HFFc6 (cell line): Measurements from ENCODE around the gene PAEP. TPM values are rescaled to one million over a fixed set of nuclear protein-coding genes. Genes with fewer than 3 reads are reported as not detected.

ENCODE experiments used
- DNase-seq: peaks from one replicate; pipeline ENCODE4 v3.0.0-alpha.2; 2018
- H3K27ac Mint-ChIP-seq: 2 replicates; pipeline ENCODE4 v1.8.0; 2020; ENCODE audit warnings: mild to moderate bottlenecking, mixed read lengths
- H3K27me3 Mint-ChIP-seq: 2 replicates; pipeline ENCODE4 v1.8.0; 2021; ENCODE audit warnings: mild to moderate bottlenecking, moderate library complexity, mixed read lengths; ENCODE audit not compliant: insufficient read depth
- H3K36me3 Mint-ChIP-seq: 2 replicates; pipeline ENCODE4 v1.8.0; 2021; ENCODE audit warnings: low read depth, mixed read lengths
- H3K4me1 Mint-ChIP-seq: 2 replicates; pipeline ENCODE4 v1.8.0; 2020; ENCODE audit warnings: low read depth, mixed read lengths
- H3K4me3 Mint-ChIP-seq: 2 replicates; pipeline ENCODE4 v1.8.0; 2020; ENCODE audit warnings: mild to moderate bottlenecking, moderate library complexity, mixed read lengths
- H3K9me3 Mint-ChIP-seq: 2 replicates; pipeline ENCODE4 v1.8.0; 2020; ENCODE audit warnings: mild to moderate bottlenecking, mixed read lengths
- total RNA-seq, 6 experiments: library from RNA; stranded (reverse); fragmentation: NEBNext Ultra II Directional; extraction: Animal tissue kit (Norgen Biotek cat#: 25700); gene quantifications; 2 replicates in 1 of 6; 3 replicates in 5 of 6; pipeline ENCODE4 v1.2.3, GENCODE V29; 2021
- TF ChIP-seq, protein P1 (sequence below): fragments of 200-600 bp; sonication (generic); IDR thresholded peaks from 2 replicates; pipeline ENCODE4 v1.5.0; 2021; ENCODE audit warnings: antibody characterized with exemption, mild to moderate bottlenecking

The PAEP gene
- total RNA-seq, 6 experiments from 2014 or later = not detected

DNA sequence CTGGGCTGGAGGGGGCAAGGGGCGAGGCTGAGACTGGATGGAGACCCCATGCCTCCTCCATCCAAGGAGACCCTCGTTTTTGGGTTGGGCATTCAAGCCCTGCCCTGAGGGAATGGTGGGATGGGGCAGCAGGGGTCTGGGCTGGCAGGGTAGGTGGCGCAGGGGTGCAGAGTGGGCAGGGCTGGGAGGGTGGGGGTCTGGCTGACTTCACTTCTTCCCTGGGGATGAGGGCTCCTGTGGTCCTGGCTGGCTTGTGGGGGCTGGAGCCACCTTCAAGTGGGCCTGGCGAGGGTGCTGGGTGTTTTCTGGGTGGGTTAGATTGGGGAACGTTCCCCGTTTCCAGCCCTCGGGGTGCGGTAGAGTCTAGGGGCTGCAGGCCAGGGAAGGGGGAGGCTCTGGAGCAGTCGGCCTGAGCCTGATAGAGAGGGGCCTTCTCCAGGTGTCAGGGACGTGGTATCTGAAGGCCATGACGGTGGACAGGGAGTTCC is 39.9 kb upstream of the PAEP start:
- no peak for DNase-seq
- Mint-ChIP-seq H3K4me1 (no peaks in the 10 kb centered on the region), H3K9me3 (no peaks in the 10 kb centered on the region), H3K36me3 (no peaks in the 10 kb centered on the region), H3K27ac (no peak overlapping the region), H3K4me3 (no peak overlapping the region), H3K27me3 (peaks cover 19% of the 10 kb centered on the region)
- TF ChIP-seq, protein P1, sequence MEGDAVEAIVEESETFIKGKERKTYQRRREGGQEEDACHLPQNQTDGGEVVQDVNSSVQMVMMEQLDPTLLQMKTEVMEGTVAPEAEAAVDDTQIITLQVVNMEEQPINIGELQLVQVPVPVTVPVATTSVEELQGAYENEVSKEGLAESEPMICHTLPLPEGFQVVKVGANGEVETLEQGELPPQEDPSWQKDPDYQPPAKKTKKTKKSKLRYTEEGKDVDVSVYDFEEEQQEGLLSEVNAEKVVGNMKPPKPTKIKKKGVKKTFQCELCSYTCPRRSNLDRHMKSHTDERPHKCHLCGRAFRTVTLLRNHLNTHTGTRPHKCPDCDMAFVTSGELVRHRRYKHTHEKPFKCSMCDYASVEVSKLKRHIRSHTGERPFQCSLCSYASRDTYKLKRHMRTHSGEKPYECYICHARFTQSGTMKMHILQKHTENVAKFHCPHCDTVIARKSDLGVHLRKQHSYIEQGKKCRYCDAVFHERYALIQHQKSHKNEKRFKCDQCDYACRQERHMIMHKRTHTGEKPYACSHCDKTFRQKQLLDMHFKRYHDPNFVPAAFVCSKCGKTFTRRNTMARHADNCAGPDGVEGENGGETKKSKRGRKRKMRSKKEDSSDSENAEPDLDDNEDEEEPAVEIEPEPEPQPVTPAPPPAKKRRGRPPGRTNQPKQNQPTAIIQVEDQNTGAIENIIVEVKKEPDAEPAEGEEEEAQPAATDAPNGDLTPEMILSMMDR = no peak

DNA sequence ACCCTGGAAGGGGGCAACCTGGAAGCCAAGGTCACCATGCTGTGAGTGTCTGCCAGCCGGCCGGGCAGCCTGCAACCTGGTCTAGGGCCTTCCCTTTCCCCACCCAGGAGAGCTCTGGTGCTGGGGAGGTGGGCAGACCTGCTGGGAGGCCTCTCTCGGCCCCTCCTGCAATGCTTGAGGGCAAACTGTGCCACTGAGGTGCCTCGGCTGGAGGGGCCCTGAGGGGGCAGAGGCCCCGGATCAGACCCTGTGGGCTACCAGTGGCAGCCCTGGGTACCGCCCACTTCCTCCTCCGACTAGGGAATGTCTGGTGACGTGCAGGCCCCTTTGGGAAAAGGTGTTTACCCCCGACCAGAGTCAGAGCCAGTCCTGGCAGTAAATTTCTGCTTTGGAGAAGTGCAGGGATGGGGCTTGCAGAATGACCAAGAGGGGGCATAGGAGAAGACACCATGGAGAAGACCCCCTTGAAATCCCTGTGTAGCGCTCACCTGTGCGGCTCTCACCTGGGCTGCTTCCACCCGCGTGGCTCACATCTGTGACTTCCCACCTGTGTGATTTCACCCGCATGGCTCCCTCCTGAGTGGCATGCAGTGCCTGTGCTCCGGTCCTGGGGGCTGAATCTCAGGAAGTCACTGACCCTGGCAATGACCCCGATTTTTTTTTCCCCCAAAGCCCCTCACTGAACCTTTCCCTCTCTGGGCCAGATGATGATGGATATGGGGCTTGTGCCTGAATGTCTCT is 39.2 kb upstream of the PAEP start:
- no peak for DNase-seq
- Mint-ChIP-seq H3K4me1 (no peaks in the 10 kb centered on the region), H3K9me3 (no peaks in the 10 kb centered on the region), H3K4me3 (no peak overlapping the region), H3K27me3 (peaks cover 19% of the 10 kb centered on the region), H3K36me3 (no peaks in the 10 kb centered on the region), H3K27ac (no peak overlapping the region)
- TF ChIP-seq, protein P1 = no peak

DNA sequence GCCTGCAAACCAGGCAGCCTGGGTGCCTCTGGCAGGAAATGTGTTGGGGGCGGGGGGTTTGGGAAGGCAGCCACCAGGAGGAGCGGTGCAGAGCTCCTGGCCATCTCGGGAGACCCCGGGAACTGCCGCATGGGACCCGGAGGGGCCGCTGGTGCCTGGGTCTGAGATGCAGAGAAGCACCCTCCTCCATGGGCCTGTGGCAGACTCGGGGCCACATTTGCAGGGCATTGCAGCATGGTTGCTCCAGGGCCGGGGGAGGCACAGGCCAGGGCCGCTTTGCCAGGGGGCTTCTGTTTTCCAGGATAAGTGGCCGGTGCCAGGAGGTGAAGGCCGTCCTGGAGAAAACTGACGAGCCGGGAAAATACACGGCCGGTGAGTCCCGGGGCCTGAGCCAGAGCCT is 38.6 kb upstream of the PAEP start:
- no peak for DNase-seq
- H3K4me1 Mint-ChIP-seq = no peaks in the 10 kb centered on the region
- H3K36me3 Mint-ChIP-seq = no peaks in the 10 kb centered on the region
- H3K9me3 Mint-ChIP-seq = no peaks in the 10 kb centered on the region
- TF ChIP-seq, protein P1 = no peak
- no peak overlapping the region for H3K4me3 Mint-ChIP-seq
- peaks cover 17% of the 10 kb centered on the region for H3K27me3 Mint-ChIP-seq
- no peak overlapping the region for H3K27ac Mint-ChIP-seq

DNA sequence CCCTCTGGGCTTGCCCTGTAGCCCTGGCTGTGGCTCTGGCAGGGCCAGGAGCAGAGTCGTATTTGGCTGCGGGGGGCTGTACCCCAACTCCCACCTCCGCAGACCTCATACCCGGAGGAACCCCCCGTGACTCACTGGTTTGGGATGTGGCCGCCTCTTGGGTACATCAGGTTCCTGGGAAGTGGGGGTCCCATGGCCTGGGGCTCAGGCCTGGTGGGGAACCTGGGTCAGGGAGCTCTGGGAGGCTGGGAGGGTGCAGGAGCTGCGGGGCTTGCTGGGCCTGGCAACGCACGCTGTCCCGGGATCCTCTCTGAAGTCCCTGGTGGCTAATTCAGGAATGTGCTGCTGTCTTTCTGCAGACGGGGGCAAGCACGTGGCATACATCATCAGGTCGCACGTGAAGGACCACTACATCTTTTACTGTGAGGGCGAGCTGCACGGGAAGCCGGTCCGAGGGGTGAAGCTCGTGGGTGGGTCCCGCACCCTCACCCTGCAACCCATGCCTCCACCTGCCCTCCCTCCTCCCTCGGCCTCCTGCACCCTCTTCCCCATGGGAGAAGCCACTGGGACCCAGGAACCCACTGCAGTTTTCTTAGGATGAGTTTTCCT is 37.9 kb upstream of the PAEP start:
- Mint-ChIP-seq H3K27ac (no peak overlapping the region), H3K9me3 (no peaks in the 10 kb centered on the region), H3K4me1 (no peaks in the 10 kb centered on the region), H3K27me3 (peaks cover 13% of the 10 kb centered on the region), H3K4me3 (no peak overlapping the region), H3K36me3 (no peaks in the 10 kb centered on the region)
- TF ChIP-seq, protein P1 = no peak
- DNase-seq = no peak

DNA sequence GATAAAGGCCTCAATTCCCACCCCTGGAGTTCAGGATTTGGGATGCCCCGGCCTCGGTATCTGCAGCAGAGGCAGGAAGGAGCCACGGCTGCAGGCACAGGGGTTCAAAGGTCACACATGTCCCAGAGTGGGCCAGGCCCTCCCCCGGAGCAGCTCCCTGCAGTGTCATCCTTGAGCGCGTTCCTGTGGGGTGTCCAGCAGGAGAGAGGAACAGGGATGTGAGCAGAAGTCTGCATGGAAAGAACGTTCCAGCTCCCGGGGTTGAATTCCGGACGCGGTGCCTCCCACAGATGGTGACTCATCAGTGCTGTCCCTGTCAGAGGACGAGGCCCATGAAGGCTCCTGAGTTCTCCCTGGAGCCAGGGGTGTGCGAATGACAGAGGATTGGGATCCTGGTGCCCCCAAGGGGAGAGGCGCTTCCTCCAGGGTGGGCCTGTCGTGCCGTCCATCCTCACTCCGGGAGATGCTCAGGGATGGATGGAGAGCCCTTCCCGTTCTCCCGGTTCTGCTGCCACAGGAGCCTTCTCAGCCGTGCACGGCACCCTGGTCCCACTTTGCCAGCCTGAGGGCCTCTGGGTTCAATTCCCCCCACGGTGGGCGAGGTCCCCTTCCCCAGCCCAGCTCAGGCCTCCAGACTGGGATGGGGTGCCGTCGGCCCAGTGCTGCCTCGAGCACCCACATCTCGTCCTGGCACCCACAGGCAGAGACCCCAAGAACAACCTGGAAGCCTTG is 37.3 kb upstream of the PAEP start:
- TF ChIP-seq, protein P1 = no peak
- Mint-ChIP-seq H3K27ac (no peak overlapping the region), H3K4me1 (no peaks in the 10 kb centered on the region), H3K9me3 (no peaks in the 10 kb centered on the region), H3K4me3 (no peak overlapping the region), H3K27me3 (peaks cover 7% of the 10 kb centered on the region; the same call in 1 of the 2 replicates), H3K36me3 (no peaks in the 10 kb centered on the region)
- DNase-seq = no peak
